ENCODE data around the gene LMF1.
"Not testable (repeated sequence)": the region's sequence is repeated elsewhere in the genome, so short reads cannot be mapped to it uniquely, and the experiment has no call there.

LMF1 gene

DNA sequence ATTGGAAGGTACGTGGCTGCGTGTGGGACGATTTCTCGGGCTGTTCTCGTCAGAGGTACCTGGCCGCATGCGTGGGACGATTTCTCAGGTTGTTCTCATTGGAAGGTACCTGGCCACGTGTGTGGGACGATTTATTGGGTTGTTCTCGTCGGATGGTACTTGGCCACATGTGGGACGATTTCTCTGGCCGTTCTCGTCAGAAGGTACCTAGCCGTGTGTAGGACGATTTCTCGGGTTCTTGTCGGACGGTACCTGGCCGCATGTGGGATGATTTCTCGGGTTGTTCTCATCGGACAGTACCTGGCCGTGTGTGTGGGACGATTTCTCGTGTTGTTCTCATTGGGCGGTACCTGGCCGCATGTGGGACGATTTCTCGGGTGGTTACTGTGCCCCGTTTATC, 120.1 kb downstream of the LMF1 start:
- DNase-seq (ENCODE audit: low read depth in 2 of 2) = no peak

DNA sequence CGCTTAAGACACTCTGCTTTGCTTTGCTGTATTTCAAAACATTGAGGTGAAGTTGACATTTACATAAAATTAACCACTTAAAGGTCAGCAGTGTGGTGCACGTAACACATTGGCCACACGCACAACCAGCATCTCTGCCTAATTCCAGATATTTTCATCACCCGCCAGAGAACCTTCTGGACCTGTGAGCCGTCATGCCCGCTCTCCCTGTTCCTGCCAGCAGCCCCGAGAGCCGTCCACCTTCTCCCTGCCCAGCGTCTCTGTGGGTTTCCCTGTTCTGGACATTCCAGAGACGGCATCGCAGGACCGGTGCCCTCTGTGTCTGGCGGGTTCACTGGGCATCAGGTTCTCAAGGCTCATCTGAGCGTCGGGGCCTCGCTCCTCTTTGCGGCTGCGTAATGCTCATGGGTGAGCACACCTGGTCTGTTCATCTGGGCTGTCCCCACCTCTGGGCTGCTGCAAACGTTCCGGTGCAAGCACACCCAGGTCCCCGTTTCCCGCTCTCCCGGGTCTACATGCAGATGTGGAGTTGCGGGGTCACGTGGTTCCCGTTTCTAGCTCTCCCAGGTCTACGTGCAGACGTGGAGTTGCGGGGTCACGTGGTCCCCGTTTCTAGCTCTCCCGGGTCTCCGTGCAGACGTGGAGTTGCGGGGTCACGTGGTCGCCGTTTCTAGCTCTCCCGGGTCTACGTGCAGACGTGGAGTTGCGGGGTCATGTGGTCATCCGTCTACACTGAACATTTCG, 122.1 kb downstream of the LMF1 start:
- DNase-seq (ENCODE audit: low read depth in 2 of 2) = no peak

DNA sequence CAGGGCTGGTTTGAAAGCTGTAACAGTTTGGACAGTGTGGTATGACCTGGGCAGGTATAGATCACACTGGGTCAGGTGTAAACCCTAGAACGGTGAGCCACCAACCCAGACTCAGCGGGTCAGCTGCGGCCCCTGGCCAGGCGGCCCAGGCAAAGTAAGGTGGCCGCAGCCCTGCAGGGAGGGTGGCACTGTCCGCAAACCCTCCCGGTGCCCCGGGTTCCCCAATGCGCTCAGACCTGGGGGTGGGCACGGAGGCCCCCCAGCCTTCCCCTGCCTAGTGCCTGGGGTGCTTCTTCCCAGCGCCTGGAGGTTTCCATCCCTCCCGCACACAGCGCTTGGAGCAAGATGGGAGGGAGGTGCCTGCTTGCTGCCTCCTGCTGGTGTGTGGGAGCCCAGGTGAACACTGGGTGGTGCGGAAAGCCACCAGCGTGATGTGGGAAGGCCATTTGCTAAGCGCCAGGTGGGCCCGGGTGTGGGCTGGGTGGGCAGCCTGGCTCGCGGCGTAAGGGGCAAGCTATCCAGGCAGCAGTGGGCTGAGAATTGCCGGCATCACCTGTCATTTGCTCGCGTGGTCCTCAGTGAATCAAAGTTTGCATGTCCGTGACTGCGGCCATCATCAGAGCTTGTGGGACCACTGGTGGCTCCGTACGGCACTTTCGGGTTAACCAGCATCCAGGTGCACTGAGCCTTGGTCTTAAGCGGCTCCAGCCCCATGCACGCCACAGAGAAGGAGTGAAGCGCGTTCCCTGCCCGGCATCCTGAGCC, 122.9 kb downstream of the LMF1 start:
- DNase-seq (ENCODE audit: low read depth in 2 of 2) = no peak

- no peak for DNase-seq (ENCODE audit: low read depth in 2 of 2)
Measured at GRCh38 chr16:847151-847550, 123.6 kb downstream of the LMF1 start.

DNA sequence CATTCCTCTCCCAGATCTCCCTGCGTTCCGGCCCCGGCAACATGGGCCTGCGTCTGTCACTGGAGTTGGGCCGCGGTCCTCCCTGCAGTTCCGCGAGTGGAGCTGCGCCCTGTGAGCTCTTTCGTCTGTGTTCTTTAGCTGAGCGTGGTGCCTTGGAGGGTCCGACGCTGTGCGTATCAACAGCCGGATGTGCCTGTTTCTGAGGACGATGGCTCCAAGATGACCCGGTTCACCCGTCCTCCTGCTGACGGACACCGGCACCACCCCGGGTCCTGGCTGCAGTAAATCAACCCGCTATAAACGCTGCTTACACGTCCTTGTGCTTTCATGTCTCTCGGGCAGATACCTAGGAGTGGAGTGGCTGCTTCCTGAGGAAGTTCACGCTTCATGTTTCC, 125.4 kb downstream of the LMF1 start:
- DNase-seq (ENCODE audit: low read depth in 2 of 2) = no peak

GRCh38 chr16:844638-845350, 126.0 kb downstream of the LMF1 start:
- DNase-seq (ENCODE audit: low read depth in 2 of 2) = no peak

GRCh38 chr16:843771-844170, 127.0 kb downstream of the LMF1 start:
- DNase-seq (ENCODE audit: low read depth in 2 of 2) = no peak

GRCh38 chr16:842711-843560, 127.8 kb downstream of the LMF1 start:
- DNase-seq (ENCODE audit: low read depth in 2 of 2) = no peak

DNA sequence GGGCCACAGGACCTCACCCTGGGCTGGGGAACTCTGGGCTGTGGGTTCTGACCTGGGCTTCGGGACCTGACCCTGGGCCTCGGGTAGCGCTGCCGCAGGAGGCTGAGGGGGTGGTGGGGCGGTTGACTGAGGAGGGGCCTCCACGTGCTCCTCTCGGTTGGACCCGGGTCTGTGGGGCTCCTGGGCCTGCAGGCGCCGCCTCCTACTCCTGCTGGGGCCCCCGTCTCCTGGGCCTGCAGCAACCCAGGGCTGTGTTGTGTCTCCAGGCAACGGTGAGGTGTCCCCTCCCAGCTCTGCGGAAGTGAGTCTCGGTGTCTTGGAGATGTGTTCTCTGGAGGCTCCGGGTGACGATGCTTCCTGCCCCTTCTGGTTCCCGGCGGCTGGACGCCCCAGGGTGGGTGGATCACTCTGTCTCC, 128.7 kb downstream of the LMF1 start:
- DNase-seq (ENCODE audit: low read depth in 2 of 2) = no peak

DNA sequence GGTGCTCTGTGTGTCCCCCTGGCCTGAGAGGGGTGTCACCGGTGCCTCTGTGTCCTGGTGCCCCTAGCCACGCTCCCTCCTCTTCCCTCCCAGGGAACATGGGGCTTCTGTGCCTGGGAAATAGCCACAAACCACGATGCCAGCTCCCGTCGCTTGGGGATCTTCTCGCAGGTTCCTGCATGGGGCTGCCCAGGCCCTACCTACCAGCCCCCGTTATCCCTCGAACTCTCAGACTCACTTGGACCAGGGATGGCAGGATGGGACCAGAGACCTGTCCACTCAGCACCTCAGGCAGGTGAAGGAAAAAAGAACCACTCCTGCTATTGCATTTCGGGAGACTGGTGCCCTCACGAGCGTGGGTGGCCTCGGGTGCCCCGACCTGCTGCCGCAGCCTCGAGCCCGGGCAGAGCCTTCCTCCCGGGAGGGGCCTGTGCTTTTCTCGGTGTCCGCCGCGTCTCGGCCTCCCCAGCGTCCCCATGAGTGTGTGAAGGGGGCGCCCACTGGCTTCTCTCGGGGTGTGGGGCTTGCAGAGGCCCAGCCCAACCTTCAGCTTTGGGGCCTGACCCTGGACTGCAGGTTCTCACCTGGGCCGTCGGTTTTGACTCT, 129.2 kb downstream of the LMF1 start:
- no peak for DNase-seq (ENCODE audit: low read depth in 2 of 2)

- DNase-seq (ENCODE audit: low read depth in 2 of 2) = no peak
Measured at GRCh38 chr16:840561-841454, 130.0 kb downstream of the LMF1 start.

- DNase-seq (ENCODE audit: low read depth in 2 of 2) = no peak
Measured at GRCh38 chr16:839643-840408, 131.0 kb downstream of the LMF1 start.

DNA sequence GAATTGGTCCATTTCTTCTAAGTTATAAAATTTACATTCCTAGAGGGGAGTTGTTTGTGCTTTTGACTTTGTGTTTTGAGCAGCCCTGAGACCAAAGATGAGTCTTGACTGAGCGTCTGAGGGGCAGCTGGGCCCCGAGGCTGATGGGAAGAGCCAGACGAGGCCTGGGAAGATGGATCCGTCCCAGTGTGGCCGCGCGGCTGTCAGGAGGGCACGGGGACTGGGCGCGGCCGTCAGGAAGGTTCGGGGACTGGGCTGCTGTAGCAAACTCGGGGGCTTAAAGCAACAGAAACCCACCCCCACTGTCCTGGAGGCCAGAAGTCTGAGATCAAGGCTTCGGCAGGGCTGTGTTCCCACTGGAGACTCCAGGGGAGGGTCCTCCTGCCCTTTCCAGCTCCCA, 132.0 kb downstream of the LMF1 start:
- DNase-seq (ENCODE audit: low read depth in 2 of 2) = no peak

GRCh38 chr16:836822-837221, 134.0 kb downstream of the LMF1 start:
- not testable (repeated sequence) for DNase-seq (ENCODE audit: low read depth in 2 of 2)

- DNase-seq (ENCODE audit: low read depth in 2 of 2) = no peak
Measured at GRCh38 chr16:836221-836620, 134.6 kb downstream of the LMF1 start.

GRCh38 chr16:835373-835772, 135.4 kb downstream of the LMF1 start:
- DNase-seq (ENCODE audit: low read depth in 2 of 2) = no peak

- DNase-seq (ENCODE audit: low read depth in 2 of 2) = no peak
Measured at GRCh38 chr16:833411-833810, 137.4 kb downstream of the LMF1 start.

DNA sequence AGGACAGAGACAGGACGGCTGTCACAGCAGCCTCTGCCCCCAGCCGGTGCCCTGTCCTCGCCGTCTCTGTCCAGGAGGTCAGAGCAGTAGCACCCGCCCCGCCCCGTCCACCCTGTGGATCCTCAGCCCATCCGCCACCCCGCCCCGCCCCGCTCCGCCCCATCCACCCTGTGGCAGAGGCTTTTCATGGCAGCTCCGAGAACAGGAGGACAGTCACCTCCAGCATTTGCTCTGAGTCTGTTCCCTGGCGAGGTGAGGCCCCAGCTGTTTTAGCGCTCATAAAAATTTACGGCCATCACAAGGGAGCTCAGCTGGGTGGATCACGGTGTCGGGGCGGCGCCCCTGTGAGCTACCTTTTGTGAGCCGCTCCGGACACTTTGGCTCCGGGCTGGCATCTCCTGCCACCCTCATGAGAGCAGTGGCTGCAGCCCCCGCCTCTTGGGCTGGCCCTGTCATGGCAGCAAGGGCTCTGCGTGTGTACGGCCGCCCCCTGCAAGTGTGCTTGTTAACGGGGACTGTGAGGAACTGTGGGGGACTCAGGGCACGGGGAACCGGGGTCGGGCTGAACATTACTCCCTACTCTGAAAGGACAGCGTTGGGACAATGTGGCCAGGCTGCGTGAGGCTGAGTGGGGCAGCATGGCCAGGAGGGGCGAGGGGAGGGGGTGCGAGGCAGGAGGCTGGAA, 138.0 kb downstream of the LMF1 start:
- no peak for DNase-seq (ENCODE audit: low read depth in 2 of 2)
